Erythroblast (primary cell): ENCODE measurements around the gene LHCGR.

Source experiments
- GATA1 ChIP-seq: IDR thresholded peaks from 2 replicates; pipeline ENCODE4 v1.6.1; 2011; ENCODE audit warnings: low read depth, mild to moderate bottlenecking, control low read depth, low read length, moderate library complexity
- POLR2A ChIP-seq: IDR thresholded peaks from 2 replicates; pipeline ENCODE4 v1.6.1; 2011; ENCODE audit warnings: mild to moderate bottlenecking, low read length

DNA sequence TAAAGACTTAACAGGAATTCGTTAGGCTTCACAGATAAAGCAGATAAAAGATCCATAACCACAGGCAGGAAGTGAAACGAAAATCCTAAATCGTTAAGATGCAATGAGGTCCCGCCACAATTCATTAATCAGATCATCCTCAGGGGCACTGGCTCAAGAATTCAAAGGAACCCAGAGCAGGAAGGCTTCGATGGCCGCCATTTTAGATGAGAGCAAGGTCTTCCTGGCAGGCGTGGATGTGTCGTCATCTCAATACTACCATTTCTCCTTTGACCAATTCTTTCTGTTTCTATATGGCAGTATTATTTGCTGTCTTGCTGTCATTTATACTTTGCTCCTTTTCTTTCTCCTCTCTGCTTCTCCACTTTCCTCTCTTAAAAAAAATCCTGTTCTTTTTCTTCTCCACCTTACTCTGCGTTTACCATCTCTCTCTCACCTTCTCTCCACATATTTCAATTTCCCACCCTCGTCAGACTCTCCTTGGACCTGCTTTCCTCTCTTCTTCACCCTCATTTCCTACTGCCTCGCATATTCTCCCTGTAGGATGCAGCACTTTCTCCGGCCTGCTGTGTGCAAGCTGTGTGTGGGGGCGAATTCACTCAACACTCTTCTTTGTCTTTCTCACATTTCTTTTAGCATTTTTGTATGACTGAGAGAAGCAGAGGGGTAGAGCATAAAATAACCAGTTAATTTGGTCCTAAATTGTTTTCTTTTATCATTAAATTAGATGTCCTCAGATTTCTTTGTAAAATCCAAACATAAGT, 35.1 kb upstream of the LHCGR start:
- no peak for TF ChIP-seq POLR2A
- TF ChIP-seq GATA1: no peak
